OCI-LY3 (cell line): Measurements from ENCODE around the gene PLRG1.

ENCODE experiments used
- H2AFZ ChIP-seq: fragments of 200-600, 300-600 bp; shearing (Covaris generic); 2 replicates; pipeline ENCODE4 v1.6.0; 2014; ENCODE audit warnings: antibody characterized with exemption, low read depth, low read length
- H3K27ac ChIP-seq: fragments of 200-600, 300-600 bp; sonication (generic); 2 replicates; pipeline ENCODE4 v1.5.1; 2014; ENCODE audit warnings: mild to moderate bottlenecking, low read length, moderate library complexity, mixed read lengths
- H3K27me3 ChIP-seq: fragments of 200-600, 300-600 bp; sonication (generic); 2 replicates; pipeline ENCODE4 v1.6.1; 2014; ENCODE audit warnings: low read depth, low read length, mixed read lengths
- H3K36me3 ChIP-seq: fragments of 200-600, 300-600 bp; sonication (generic); replicated peaks from 2 replicates; pipeline ENCODE3; 2014; ENCODE audit warnings: low read depth, low read length, mixed read lengths
- H3K4me1 ChIP-seq: fragments of 300-600, 200-600 bp; sonication (generic); 2 replicates; pipeline ENCODE4 v1.6.1; 2014; ENCODE audit warnings: low read length, mixed read lengths
- H3K4me2 ChIP-seq: fragments of 200-600, 300-600 bp; sonication (generic); 2 replicates; pipeline ENCODE4 v1.6.1; 2014; ENCODE audit warnings: low read length, mixed read lengths
- H3K4me3 ChIP-seq: fragments of 300-600, 200-600 bp; sonication (generic); 2 replicates; pipeline ENCODE4 v1.5.1; 2014; ENCODE audit warnings: antibody characterized with exemption, mild to moderate bottlenecking, low read length, moderate library complexity
- H3K79me2 ChIP-seq: fragments of 300-600, 200-600 bp; shearing (Covaris generic); 2 replicates; pipeline ENCODE4 v1.6.1; 2014; ENCODE audit warnings: mild to moderate bottlenecking, low read length, mixed read lengths
- H3K9ac ChIP-seq: fragments of 300-600, 200-600 bp; shearing (Covaris generic); 2 replicates; pipeline ENCODE4 v1.6.0; 2014; ENCODE audit warnings: mild to moderate bottlenecking, low read length, moderate library complexity
- H3K9me3 ChIP-seq: fragments of 200-600, 300-600 bp; shearing (Covaris generic); 2 replicates; pipeline ENCODE4 v1.6.1; 2014; ENCODE audit warnings: low read length, mixed read lengths; ENCODE audit not compliant: insufficient read depth
- H4K20me1 ChIP-seq: fragments of 200-600, 300-600 bp; sonication (generic); 2 replicates; pipeline ENCODE4 v1.6.1; 2016; ENCODE audit warnings: low read length, mixed read lengths; ENCODE audit not compliant: insufficient read depth
- EZH2phosphoT487 ChIP-seq: fragments of 200-600 bp; shearing (Covaris generic); IDR thresholded peaks from 2 replicates; pipeline ENCODE4 v1.6.1; 2018; ENCODE audit warnings: antibody characterized with exemption, mixed run types, low read depth
- TF ChIP-seq, protein P1 (sequence below): fragments of 200-600, 300-600 bp; sonication (generic); IDR thresholded peaks from 2 replicates; pipeline ENCODE4 v1.5.1; 2014; ENCODE audit warnings: antibody characterized with exemption, low read length, low read depth

PLRG1 gene

DNA sequence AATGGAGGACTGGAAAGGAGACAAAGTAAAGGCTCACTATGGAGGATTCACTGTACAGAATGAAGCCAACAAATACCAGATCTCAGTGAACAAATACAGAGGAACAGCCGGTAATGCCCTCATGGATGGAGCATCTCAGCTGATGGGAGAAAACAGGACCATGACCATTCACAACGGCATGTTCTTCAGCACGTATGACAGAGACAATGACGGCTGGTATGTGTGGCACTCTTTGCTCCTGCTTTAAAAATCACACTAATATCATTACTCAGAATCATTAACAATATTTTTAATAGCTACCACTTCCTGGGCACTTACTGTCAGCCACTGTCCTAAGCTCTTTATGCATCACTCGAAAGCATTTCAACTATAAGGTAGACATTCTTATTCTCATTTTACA lies 19.4 kb upstream of the PLRG1 start:
- H3K4me3 ChIP-seq, result no peak overlapping the region
- no peak overlapping the region for H2AFZ ChIP-seq
- no peak overlapping the region for H3K4me2 ChIP-seq

DNA sequence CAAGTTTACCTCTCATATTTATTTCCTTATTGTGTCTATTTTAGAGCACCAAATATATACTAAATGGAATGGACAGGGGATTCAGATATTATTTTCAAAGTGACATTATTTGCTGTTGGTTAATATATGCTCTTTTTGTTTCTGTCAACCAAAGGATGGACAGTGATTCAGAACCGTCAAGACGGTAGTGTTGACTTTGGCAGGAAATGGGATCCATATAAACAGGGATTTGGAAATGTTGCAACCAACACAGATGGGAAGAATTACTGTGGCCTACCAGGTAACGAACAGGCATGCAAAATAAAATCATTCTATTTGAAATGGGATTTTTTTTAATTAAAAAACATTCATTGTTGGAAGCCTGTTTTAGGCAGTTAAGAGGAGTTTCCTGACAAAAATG lies 18.8 kb upstream of the PLRG1 start:
- Histone ChIP-seq H3K36me3 (no peaks in the 10 kb centered on the region), H2AFZ (no peak overlapping the region)
- TF ChIP-seq EZH2phosphoT487, result no peak
- TF ChIP-seq, protein P1, sequence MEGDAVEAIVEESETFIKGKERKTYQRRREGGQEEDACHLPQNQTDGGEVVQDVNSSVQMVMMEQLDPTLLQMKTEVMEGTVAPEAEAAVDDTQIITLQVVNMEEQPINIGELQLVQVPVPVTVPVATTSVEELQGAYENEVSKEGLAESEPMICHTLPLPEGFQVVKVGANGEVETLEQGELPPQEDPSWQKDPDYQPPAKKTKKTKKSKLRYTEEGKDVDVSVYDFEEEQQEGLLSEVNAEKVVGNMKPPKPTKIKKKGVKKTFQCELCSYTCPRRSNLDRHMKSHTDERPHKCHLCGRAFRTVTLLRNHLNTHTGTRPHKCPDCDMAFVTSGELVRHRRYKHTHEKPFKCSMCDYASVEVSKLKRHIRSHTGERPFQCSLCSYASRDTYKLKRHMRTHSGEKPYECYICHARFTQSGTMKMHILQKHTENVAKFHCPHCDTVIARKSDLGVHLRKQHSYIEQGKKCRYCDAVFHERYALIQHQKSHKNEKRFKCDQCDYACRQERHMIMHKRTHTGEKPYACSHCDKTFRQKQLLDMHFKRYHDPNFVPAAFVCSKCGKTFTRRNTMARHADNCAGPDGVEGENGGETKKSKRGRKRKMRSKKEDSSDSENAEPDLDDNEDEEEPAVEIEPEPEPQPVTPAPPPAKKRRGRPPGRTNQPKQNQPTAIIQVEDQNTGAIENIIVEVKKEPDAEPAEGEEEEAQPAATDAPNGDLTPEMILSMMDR, result no peak

More for the DNA sequence above, 19.4 kb upstream of the PLRG1 start:
- H3K4me1 ChIP-seq, result peaks cover 7% of the 10 kb centered on the region
- no peak overlapping the region for H3K9ac ChIP-seq
- TF ChIP-seq EZH2phosphoT487, result no peak
- TF ChIP-seq, protein P1, result no peak
- no peak overlapping the region for H3K27ac ChIP-seq
- no peaks in the 10 kb centered on the region for H3K36me3 ChIP-seq
- no peaks in the 10 kb centered on the region for H3K79me2 ChIP-seq
- H4K20me1 ChIP-seq, result no peaks in the 10 kb centered on the region
- H3K27me3 ChIP-seq, result 0 out of 2 replicates have a peak, but pooled peaks cover 7% of the 10 kb centered on the region
- no peaks in the 10 kb centered on the region for H3K9me3 ChIP-seq

DNA sequence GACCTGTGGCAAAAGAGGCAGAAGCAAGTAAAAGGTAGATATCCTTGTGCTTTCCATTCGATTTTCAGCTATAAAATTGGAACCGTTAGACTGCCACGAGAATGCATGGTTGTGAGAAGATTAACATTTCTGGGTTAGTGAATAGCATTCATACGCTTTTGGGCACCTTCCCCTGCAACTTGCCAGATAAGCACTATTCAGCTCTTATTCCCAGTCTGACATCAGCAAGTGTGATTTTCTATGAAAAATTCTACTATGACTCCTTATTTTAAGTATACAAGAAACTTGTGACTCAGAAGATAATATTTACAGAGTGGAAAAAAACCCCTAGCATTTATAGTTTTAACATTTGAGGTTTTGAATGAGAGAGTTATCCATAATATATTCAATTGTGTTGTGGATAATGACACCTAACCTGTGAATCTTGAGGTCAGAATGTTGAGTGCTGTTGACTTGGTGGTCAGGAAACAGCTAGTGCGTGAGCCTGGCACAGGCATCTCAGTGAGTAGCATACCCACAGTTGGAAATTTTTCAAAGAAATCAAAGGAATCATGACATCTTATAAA lies 16.5 kb upstream of the PLRG1 start:
- Histone ChIP-seq H3K4me1 (no peaks in the 10 kb centered on the region), H3K27ac (no peak overlapping the region), H3K9ac (no peak overlapping the region), H2AFZ (no peak overlapping the region), H3K9me3 (no peaks in the 10 kb centered on the region), H3K4me3 (no peak overlapping the region), H3K27me3 (no peaks in the 10 kb centered on the region), H4K20me1 (no peaks in the 10 kb centered on the region), H3K79me2 (no peaks in the 10 kb centered on the region), H3K4me2 (no peak overlapping the region), H3K36me3 (no peaks in the 10 kb centered on the region)
- TF ChIP-seq, protein P1, result no peak
- no peak for TF ChIP-seq EZH2phosphoT487

More for the DNA sequence above, 18.8 kb upstream of the PLRG1 start:
- Histone ChIP-seq H3K4me2 (no peak overlapping the region), H3K4me3 (no peak overlapping the region), H3K9me3 (no peaks in the 10 kb centered on the region), H3K4me1 (peaks cover 7% of the 10 kb centered on the region), H3K9ac (no peak overlapping the region), H4K20me1 (no peaks in the 10 kb centered on the region), H3K27ac (no peak overlapping the region), H3K79me2 (no peaks in the 10 kb centered on the region), H3K27me3 (0 out of 2 replicates have a peak, but pooled peaks cover 7% of the 10 kb centered on the region)

DNA sequence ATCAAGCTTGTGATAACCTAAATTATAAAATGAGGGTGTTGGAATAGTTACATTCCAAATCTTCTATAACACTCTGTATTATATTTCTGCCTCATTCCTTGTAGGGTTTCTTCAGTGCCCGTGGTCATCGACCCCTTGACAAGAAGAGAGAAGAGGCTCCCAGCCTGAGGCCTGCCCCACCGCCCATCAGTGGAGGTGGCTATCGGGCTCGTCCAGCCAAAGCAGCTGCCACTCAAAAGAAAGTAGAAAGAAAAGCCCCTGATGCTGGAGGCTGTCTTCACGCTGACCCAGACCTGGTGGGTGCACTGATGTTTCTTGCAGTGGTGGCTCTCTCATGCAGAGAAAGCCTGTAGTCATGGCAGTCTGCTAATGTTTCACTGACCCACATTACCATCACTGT lies 15.5 kb upstream of the PLRG1 start:
- no peak for TF ChIP-seq EZH2phosphoT487
- TF ChIP-seq, protein P1, result no peak
- Histone ChIP-seq H3K36me3 (no peaks in the 10 kb centered on the region), H3K27me3 (no peaks in the 10 kb centered on the region), H3K4me1 (no peaks in the 10 kb centered on the region), H3K4me3 (no peak overlapping the region), H3K27ac (no peak overlapping the region), H4K20me1 (no peaks in the 10 kb centered on the region), H3K79me2 (no peaks in the 10 kb centered on the region), H3K4me2 (no peak overlapping the region), H2AFZ (no peak overlapping the region), H3K9ac (no peak overlapping the region), H3K9me3 (no peaks in the 10 kb centered on the region)
